WTC11 (cell line): ENCODE measurements around the gene C13orf46. TPM values are rescaled to one million over a fixed set of nuclear protein-coding genes. Genes with fewer than 3 reads are reported as not detected.
A peak's percentile ranks its signal among the peaks of the same experiment; 100 is the strongest.
"Not testable (repeated sequence)": the region's sequence is repeated elsewhere in the genome, so short reads cannot be mapped to it uniquely, and the experiment has no call there.

Source experiments
- ATAC-seq: fragments of 200-7000 bp; cut with Tn5 transposase; 2 replicates; pipeline ENCODE4 v1.10.0; 2021; ENCODE audit warnings: mild to moderate bottlenecking, moderate library complexity
- CTCF ChIA-PET: fragments of 300-600 bp; sonication (Branson Sonifier 250); formaldehyde crosslinking; loops from one replicate; lab custom pipeline; 2021; ENCODE audit warnings: antibody characterized with exemption; lab: Charles Lee
- POLR2A ChIA-PET: fragments of 350-600 bp; sonication (Branson Sonifier 250); formaldehyde crosslinking; loops from one replicate; lab custom pipeline; 2021; ENCODE audit warnings: antibody characterized with exemption; lab: Charles Lee
- DNase-seq: peaks from one replicate; pipeline ENCODE4 v3.0.0; 2021; ENCODE audit warnings: low spot score
- H3K27ac Mint-ChIP-seq: 2 replicates; pipeline ENCODE4 v1.8.0; 2021; ENCODE audit warnings: mixed read lengths
- H3K27me3 Mint-ChIP-seq: 2 replicates; pipeline ENCODE4 v1.8.0; 2021; ENCODE audit warnings: low read depth, mild to moderate bottlenecking, moderate library complexity, mixed read lengths
- H3K36me3 Mint-ChIP-seq: 2 replicates; pipeline ENCODE4 v1.8.0; 2021; ENCODE audit warnings: mixed read lengths
- H3K4me1 Mint-ChIP-seq: 2 replicates; pipeline ENCODE4 v1.8.0; 2022; ENCODE audit warnings: mixed read lengths
- H3K4me3 Mint-ChIP-seq: 2 replicates; pipeline ENCODE4 v1.8.0; 2021; ENCODE audit warnings: mild to moderate bottlenecking, moderate library complexity, mixed read lengths
- H3K9me3 Mint-ChIP-seq: 2 replicates; pipeline ENCODE4 v1.8.0; 2021; ENCODE audit warnings: mixed read lengths
- AFF4 ChIP-seq: sonication (generic); formaldehyde crosslinking; IDR thresholded peaks from 2 replicates; pipeline ENCODE4 v1.8.1; 2023; ENCODE audit warnings: mild to moderate bottlenecking, missing genetic modification reagents, borderline replicate concordance
- CREM ChIP-seq: sonication (generic); formaldehyde crosslinking; IDR thresholded peaks from 2 replicates; pipeline ENCODE4 v1.8.1; 2022; ENCODE audit warnings: mild to moderate bottlenecking, missing genetic modification reagents, moderate library complexity
- CTCF ChIP-seq: fragments of 200-600 bp; IDR thresholded peaks from 2 replicates; pipeline ENCODE4 v1.8.0; 2022; ENCODE audit warnings: antibody characterized with exemption
- E2F1 ChIP-seq: sonication (generic); formaldehyde crosslinking; IDR thresholded peaks from 2 replicates; pipeline ENCODE4 v1.8.0; 2022; ENCODE audit warnings: mild to moderate bottlenecking, missing genetic modification reagents
- FOXJ3 ChIP-seq: sonication (generic); formaldehyde crosslinking; IDR thresholded peaks from 2 replicates; pipeline ENCODE4 v1.9.0; 2021; ENCODE audit warnings: missing genetic modification reagents, mild to moderate bottlenecking, borderline replicate concordance
- JAZF1 ChIP-seq: fragments of 250-450 bp; sonication (Bioruptor Pico); IDR thresholded peaks from 2 replicates; pipeline ENCODE4 v1.9.0; 2021; ENCODE audit warnings: moderate library complexity, mild to moderate bottlenecking, inconsistent platforms
- PRRX2 ChIP-seq: fragments of 250-450 bp; sonication (Bioruptor Pico); IDR thresholded peaks from 2 replicates; pipeline ENCODE4 v1.8.0; 2021; ENCODE audit warnings: mild to moderate bottlenecking
- TCF7 ChIP-seq: sonication (generic); formaldehyde crosslinking; IDR thresholded peaks from 2 replicates; pipeline ENCODE4 v1.8.0; 2022; ENCODE audit warnings: mild to moderate bottlenecking, low read depth, missing genetic modification reagents, moderate library complexity
- ZBTB21 ChIP-seq: sonication (generic); formaldehyde crosslinking; IDR thresholded peaks from 2 replicates; pipeline ENCODE4 v1.8.1; 2023; ENCODE audit warnings: mild to moderate bottlenecking, missing genetic modification reagents, borderline replicate concordance
- ZNF416 ChIP-seq: fragments of 250-450 bp; sonication (Bioruptor Pico); IDR thresholded peaks from 2 replicates; pipeline ENCODE4 v1.9.0; 2021; ENCODE audit warnings: mild to moderate bottlenecking, inconsistent platforms
- total RNA-seq: library from RNA; stranded (reverse); gene quantifications from 3 replicates; pipeline ENCODE4 v1.2.3, GENCODE V29; 2021
- TF ChIP-seq, protein P1 (sequence below): fragments of 250-450 bp; sonication (Bioruptor Pico); conservative IDR thresholded peaks from 2 replicates; pipeline ENCODE4 v1.9.0; 2021; ENCODE audit warnings: mild to moderate bottlenecking

The C13orf46 gene
- total RNA-seq, 1 experiment from 2014 or later: 0.50 TPM

GRCh38 chr13:113914333-113915011 lies 59.4 kb downstream of the C13orf46 start (continued):
- no peak for TF ChIP-seq CTCF
- no peak for TF ChIP-seq TCF7 (CRISPR knock-in tag)
- no peak for TF ChIP-seq ZBTB21 (CRISPR knock-in tag)
- TF ChIP-seq FOXJ3 (CRISPR knock-in tag): no peak
- no peak for TF ChIP-seq JAZF1 (CRISPR knock-in tag)
- TF ChIP-seq CREM: no peak
- TF ChIP-seq PRRX2 (CRISPR knock-in tag): no peak
- no peak for TF ChIP-seq AFF4 (CRISPR knock-in tag)

- CTCF ChIA-PET: interaction anchor here (1.5 kb wide), 1 partner anchor 172 kb away, joined by 3 read pairs; no protein-coding TSS in a partner anchor
- H3K27me3 Mint-ChIP-seq, H3K4me1 Mint-ChIP-seq, POLR2A ChIA-PET, DNase-seq, H3K9me3 Mint-ChIP-seq, H3K4me3 Mint-ChIP-seq, H3K36me3 Mint-ChIP-seq, ATAC-seq: not testable (repeated sequence)
- peak overlapping the region; percentile 8; the same call in 1 of the 2 replicates for H3K27ac Mint-ChIP-seq
Measured at GRCh38 chr13:113913838-113914237, 60.0 kb downstream of the C13orf46 start.

DNA sequence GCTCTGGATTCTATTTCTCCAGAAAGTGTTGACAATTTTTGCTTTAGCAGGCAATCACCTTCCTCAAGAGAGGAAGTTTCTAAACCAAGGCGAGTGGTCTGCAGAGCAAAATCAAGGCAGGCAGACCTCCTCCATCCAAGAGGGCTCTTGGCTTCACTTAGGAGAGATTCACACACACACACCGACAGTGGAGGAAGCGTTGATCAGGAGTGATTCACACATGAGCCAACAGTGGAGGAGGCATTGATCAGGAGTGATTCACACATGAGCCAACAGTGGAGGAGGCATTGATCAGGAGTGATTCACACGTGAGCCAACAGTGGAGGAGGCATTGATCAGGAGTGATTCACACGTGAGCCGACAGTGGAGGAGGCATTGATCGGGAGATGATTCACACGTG lies 60.5 kb downstream of the C13orf46 start:
- POLR2A ChIA-PET, DNase-seq, CTCF ChIA-PET, ATAC-seq, H3K27ac Mint-ChIP-seq, H3K9me3 Mint-ChIP-seq, H3K4me3 Mint-ChIP-seq, H3K4me1 Mint-ChIP-seq, H3K36me3 Mint-ChIP-seq, H3K27me3 Mint-ChIP-seq: not testable (repeated sequence)

DNA sequence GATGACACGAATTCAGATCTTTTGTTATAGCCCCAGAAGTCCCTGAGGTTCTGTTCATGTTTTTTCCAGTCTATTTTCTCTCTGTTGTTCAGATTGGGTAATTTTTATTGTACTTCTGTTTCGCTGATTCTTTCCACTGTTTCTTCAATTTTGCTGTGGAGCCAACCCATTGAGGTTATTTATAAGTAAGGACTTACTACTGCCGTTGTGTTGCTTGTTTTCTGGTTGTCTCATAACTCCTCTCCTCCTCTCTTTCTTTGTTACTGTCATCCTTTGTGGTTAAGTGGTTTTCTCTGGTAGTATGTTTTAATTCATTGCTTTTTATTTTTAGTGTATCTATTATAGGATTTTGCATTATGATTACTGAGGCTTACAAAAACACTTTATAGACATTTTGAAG lies 61.3 kb downstream of the C13orf46 start:
- H3K9me3 Mint-ChIP-seq: no peaks in the 10 kb centered on the region
- no peak for ATAC-seq
- peaks cover 14% of the 10 kb centered on the region for H3K4me1 Mint-ChIP-seq
- ChIA-PET CTCF (no interaction called here), POLR2A (no interaction called here)
- no peaks in the 10 kb centered on the region for H3K36me3 Mint-ChIP-seq
- DNase-seq: no peak
- H3K27ac Mint-ChIP-seq: no peak overlapping the region
- TF ChIP-seq, protein P1, sequence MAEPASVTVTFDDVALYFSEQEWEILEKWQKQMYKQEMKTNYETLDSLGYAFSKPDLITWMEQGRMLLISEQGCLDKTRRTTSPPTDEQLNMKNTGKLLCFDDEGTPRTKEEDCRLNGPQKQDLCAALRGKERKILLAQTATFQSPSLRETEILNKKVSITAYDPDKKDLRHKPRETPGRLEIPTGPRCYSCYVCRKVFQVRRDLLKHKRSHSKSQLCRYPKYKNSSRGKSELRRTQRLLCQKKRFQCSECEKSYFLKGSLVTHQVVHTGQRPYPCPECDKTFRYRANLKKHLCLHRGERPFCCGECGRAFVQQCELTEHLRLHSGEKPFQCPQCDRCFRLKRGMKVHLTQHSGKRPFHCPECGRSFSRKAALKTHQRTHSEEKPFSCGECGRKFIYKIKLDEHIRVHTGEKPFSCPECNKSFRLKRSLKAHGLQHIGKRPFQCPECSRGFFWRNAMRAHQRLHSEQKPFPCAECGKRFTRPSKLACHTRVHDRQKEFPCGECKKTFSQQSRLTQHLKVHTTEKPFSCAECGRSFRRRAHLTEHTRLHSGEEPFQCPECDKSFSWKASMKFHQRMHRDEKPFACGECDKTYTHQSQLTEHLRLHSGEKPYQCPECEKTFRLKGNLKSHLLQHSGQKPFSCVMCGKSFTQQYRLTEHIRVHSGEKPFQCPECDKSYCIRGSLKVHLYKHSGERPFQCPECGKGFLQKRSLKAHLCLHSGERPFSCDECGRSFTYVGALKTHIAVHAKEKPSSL (CRISPR knock-in tag): no peak
- no peak for TF ChIP-seq E2F1
- TF ChIP-seq ZNF416: no peak
- no peak overlapping the region for H3K4me3 Mint-ChIP-seq
- peaks cover 4% of the 10 kb centered on the region; the same call in 1 of the 2 replicates for H3K27me3 Mint-ChIP-seq
